A549 (cell line): ENCODE data around the gene TEX261. TPM values are rescaled to one million over a fixed set of nuclear protein-coding genes. Genes with fewer than 3 reads are reported as not detected.

ENCODE experiments used
- ATAC-seq, 2 experiments: fragments of 200-7000 bp in 1 of 2; fragments of >200 bp in 1 of 2; cut with Nextera tagmentation in 1 of 2; cut with Tn5 transposase in 1 of 2; 3 replicates each; pipeline versions ENCODE4 v1.8.0 to v1.9.1; 2018 to 2020; ENCODE audit warnings: mild to moderate bottlenecking in 1 of 2, moderate library complexity in 1 of 2
- CTCF ChIA-PET: fragments of 300-600 bp; sonication (Branson Sonifier 250); formaldehyde crosslinking; extraction: SDS; loops from one replicate; lab custom pipeline; 2021; ENCODE audit warnings: antibody characterized with exemption, inconsistent platforms; lab: Yijun Ruan, JAX
- POLR2A ChIA-PET: fragments of 350-600 bp; formaldehyde crosslinking; extraction: SDS; loops from one replicate; lab custom pipeline; 2021; ENCODE audit warnings: antibody characterized with exemption, inconsistent platforms; lab: Yijun Ruan, JAX
- DNase-seq, 2 experiments: peaks; one replicate each; pipeline versions ENCODE4 v3.0.0 to v3.0.0-alpha.2; 2011 to 2016; ENCODE audit warnings: low read depth in 1 of 2, low spot score in 1 of 2
- FAIRE-seq: peaks from 2 replicates; lab custom pipeline; 2011; peaks lifted over from hg19 to GRCh38; lab: Jason Lieb, UNC
- H3K27ac ChIP-seq, 2 experiments: fragments of >200 bp; sonication (Bioruptor Twin); formaldehyde crosslinking; 3 replicates each; pipeline ENCODE4 v1.5.1; 2016 to 2017
- H3K4me1 ChIP-seq: fragments of >200 bp; sonication (Bioruptor Twin); formaldehyde crosslinking; 3 replicates; pipeline ENCODE4 v1.6.1; 2016
- H3K4me2 ChIP-seq: fragments of >200 bp; sonication (Bioruptor Twin); formaldehyde crosslinking; 3 replicates; pipeline ENCODE4 v1.6.1; 2016
- H3K4me3 ChIP-seq: fragments of >200 bp; sonication (Bioruptor Twin); formaldehyde crosslinking; 3 replicates; pipeline ENCODE4 v1.5.1; 2016
- H3K9me3 ChIP-seq: fragments of >200 bp; sonication (Bioruptor Twin); formaldehyde crosslinking; 3 replicates; pipeline ENCODE4 v1.6.1; 2016
- ATOH8 ChIP-seq: fragments of 250-450 bp; sonication (Bioruptor Pico); IDR thresholded peaks from 2 replicates; pipeline ENCODE4 v1.5.0; 2020; ENCODE audit warnings: low read depth, mild to moderate bottlenecking, moderate library complexity
- BCL3 ChIP-seq: fragments of >200 bp; sonication (Bioruptor Twin); formaldehyde crosslinking; IDR thresholded peaks from 3 replicates; pipeline ENCODE4 v1.6.1; 2016
- CBX2 ChIP-seq: fragments of 200-600 bp; sonication (generic); IDR thresholded peaks from 2 replicates; pipeline ENCODE4 v1.6.1; 2016; ENCODE audit warnings: low read depth, mild to moderate bottlenecking, borderline replicate concordance
- CTCF ChIP-seq: fragments of >200 bp; sonication (Bioruptor Twin); formaldehyde crosslinking; IDR thresholded peaks from 3 replicates; pipeline ENCODE4 v1.5.1; 2016
- EHMT2 ChIP-seq: fragments of 200-600 bp; sonication (generic); IDR thresholded peaks from 2 replicates; pipeline ENCODE4 v1.6.1; 2016; ENCODE audit warnings: antibody characterized with exemption, low read depth, mild to moderate bottlenecking, moderate library complexity
- FOSB ChIP-seq: fragments of 250-450 bp; sonication (Bioruptor Pico); IDR thresholded peaks from 2 replicates; pipeline ENCODE4 v1.5.0; 2020; ENCODE audit warnings: mild to moderate bottlenecking, moderate library complexity
- HOXB13 ChIP-seq: fragments of 250-450 bp; sonication (Bioruptor Pico); IDR thresholded peaks from 2 replicates; pipeline ENCODE4 v1.5.0; 2020; ENCODE audit warnings: low read depth, mild to moderate bottlenecking, moderate library complexity
- KDM5A ChIP-seq: fragments of 200-600 bp; sonication (generic); IDR thresholded peaks from 2 replicates; pipeline ENCODE4 v1.6.1; 2016; ENCODE audit warnings: antibody characterized with exemption, mild to moderate bottlenecking
- MAX ChIP-seq: IDR thresholded peaks from 2 replicates; pipeline ENCODE4 v1.6.1; 2012
- NR3C1 ChIP-seq: fragments of >200 bp; sonication (Bioruptor Twin); formaldehyde crosslinking; IDR thresholded peaks from 3 replicates; pipeline ENCODE4 v1.6.1; 2017
- PBX3 ChIP-seq: IDR thresholded peaks from 2 replicates; pipeline ENCODE4 v1.6.1; 2012
- PHF8 ChIP-seq: fragments of 200-600 bp; sonication (generic); IDR thresholded peaks from 2 replicates; pipeline ENCODE4 v1.6.1; 2016; ENCODE audit warnings: low read depth, mild to moderate bottlenecking, antibody characterized with exemption, moderate library complexity, borderline replicate concordance
- POLR2A ChIP-seq: IDR thresholded peaks from 2 replicates; pipeline ENCODE4 v1.6.1; 2012; ENCODE audit warnings: mild to moderate bottlenecking, low read length
- POLR2AphosphoS2 ChIP-seq: conservative IDR thresholded peaks from 2 replicates; pipeline ENCODE4 v1.6.1; 2012; ENCODE audit warnings: low read length, improper control_type of control experiment, inconsistent platforms
- RNF2 ChIP-seq: fragments of 200-600 bp; sonication (generic); IDR thresholded peaks from 2 replicates; pipeline ENCODE4 v1.6.1; 2016; ENCODE audit warnings: low read depth, mild to moderate bottlenecking, antibody characterized with exemption, moderate library complexity, borderline replicate concordance
- SREBF2 ChIP-seq: fragments of 450-650 bp; IDR thresholded peaks from 2 replicates; pipeline ENCODE4 v1.6.1; 2014; ENCODE audit warnings: mild to moderate bottlenecking, moderate library complexity
- TP53 ChIP-seq: fragments of 250-450 bp; sonication (Bioruptor Pico); IDR thresholded peaks from 2 replicates; pipeline ENCODE4 v1.5.0; 2021; ENCODE audit warnings: mild to moderate bottlenecking, moderate library complexity
- WGBS: methylation state at CpG from one replicate; pipeline ENCODE4 v1.1.6; 2017; ENCODE audit errors: missing lambda C conversion rate; 5-methylcytosine and 5-hydroxymethylcytosine counted together
- polyA plus RNA-seq, 4 experiments: library from polyadenylated mRNA; depleted of rRNA in 3 of 4; stranded (reverse); fragments of >200 nt; fragmentation: RNase III in 1 of 4; extraction: RNeasy Plus Mini Kit Qiagen cat#74134 plus additional on column Dnase treatment in 1 of 4; gene quantifications; 2 replicates in 3 of 4; 3 replicates in 1 of 4; pipeline ENCODE4 v1.2.3, GENCODE V29; 2011 to 2017

Gene TEX261
- polyA plus RNA-seq, 2 of the 4 experiments (the other 2 are of a cell fraction): 71.3 to 87.1 TPM

- ChIA-PET CTCF (interaction anchor here (1.9 to 7.2 kb wide), 4 partner anchors 8 to 94 kb away, joined by 6 to 64 read pairs (median 8); no protein-coding TSS in a partner anchor), POLR2A (no interaction called here)
- H3K27ac ChIP-seq: no peak overlapping the region
- no peaks in the 10 kb centered on the region for H3K4me1 ChIP-seq
- TF ChIP-seq RNF2: no peak
- TF ChIP-seq EHMT2: no peak
- TF ChIP-seq ATOH8 (CRISPR knock-in tag): no peak
- TF ChIP-seq TP53 (CRISPR knock-in tag): no peak
- TF ChIP-seq BCL3: no peak
- no peak for TF ChIP-seq SREBF2
- no peak for TF ChIP-seq PBX3
- TF ChIP-seq PHF8: no peak
- no peak for TF ChIP-seq FOSB (CRISPR knock-in tag)
- no peak for TF ChIP-seq NR3C1
- no peak for TF ChIP-seq HOXB13 (CRISPR knock-in tag)
- no peak for DNase-seq
- ATAC-seq: no peak
- H3K4me2 ChIP-seq: no peak overlapping the region
- H3K9me3 ChIP-seq: no peaks in the 10 kb centered on the region
- no peak for FAIRE-seq
- no peak overlapping the region for H3K4me3 ChIP-seq
- WGBS: 77% methylated on average over 2 of the region's 2 CpGs
Measured at GRCh38 chr2:70956141-70956540, 38.5 kb downstream of the TEX261 start.

- ATAC-seq: no peak; a peak in 1 of 6 replicates
- Histone ChIP-seq H3K4me3 (no peak overlapping the region), H3K9me3 (no peaks in the 10 kb centered on the region), H3K27ac (no peak overlapping the region), H3K4me1 (no peaks in the 10 kb centered on the region), H3K4me2 (no peak overlapping the region)
- 75% methylated on average over 7 of the region's 7 CpGs for WGBS
- DNase-seq: no peak
- CTCF ChIA-PET: interaction anchor here (0.8 to 7.2 kb wide), 9 partner anchors 8 to 187 kb away, joined by 3 to 64 read pairs (median 6); partner anchors contain the start of gene ADD2
- TF ChIP-seq POLR2A (no peak), CBX2 (no peak), MAX (no peak), CTCF (no peak), KDM5A (no peak), POLR2AphosphoS2 (no peak), NR3C1 (no peak), PBX3 (no peak)
- FAIRE-seq: no peak
- POLR2A ChIA-PET: no interaction called here
Measured at GRCh38 chr2:70954886-70955285, 39.8 kb downstream of the TEX261 start.
